Activated T-cell treated with anti-CD3 and anti-CD28 coated beads, Interleukin-2, amount 50 U/mL, for 4 hours (primary cell): ENCODE results near the gene RABGAP1L. TPM values are rescaled to one million over a fixed set of nuclear protein-coding genes. Genes with fewer than 3 reads are reported as not detected.
"Not testable (repeated sequence)": the region's sequence is repeated elsewhere in the genome, so short reads cannot be mapped to it uniquely, and the experiment has no call there.

Source experiments
- ATAC-seq, 2 donors: fragments of 200-7000 bp; cut with Tn5 transposase; one replicate each; pipeline ENCODE4 v1.10.0; 2021
- DNase-seq: peaks from one replicate; pipeline ENCODE4 v3.0.0-alpha.2; 2020
- H3K27me3 Mint-ChIP-seq: one replicate; pipeline ENCODE4 v1.8.0; 2021; ENCODE audit warnings: low read depth, mixed read lengths
- H3K36me3 Mint-ChIP-seq: one replicate; pipeline ENCODE4 v1.8.0; 2022; ENCODE audit warnings: mixed read lengths; ENCODE audit not compliant: insufficient read depth
- H3K4me1 Mint-ChIP-seq: one replicate; pipeline ENCODE4 v1.8.0; 2021; ENCODE audit warnings: low read depth, mixed read lengths
- H3K4me3 Mint-ChIP-seq: one replicate; pipeline ENCODE4 v1.8.0; 2021; ENCODE audit warnings: mild to moderate bottlenecking, moderate library complexity, mixed read lengths
- H3K9me3 Mint-ChIP-seq: one replicate; pipeline ENCODE4 v1.8.0; 2021; ENCODE audit warnings: mixed read lengths
- total RNA-seq, 3 donors: library from RNA; stranded (reverse); gene quantifications; one replicate each; pipeline ENCODE4 v1.2.1, GENCODE V29; 2021

RABGAP1L gene
- total RNA-seq, 3 donors from 2014 or later: 16.9 to 23.2 (median 22.3) TPM

DNA sequence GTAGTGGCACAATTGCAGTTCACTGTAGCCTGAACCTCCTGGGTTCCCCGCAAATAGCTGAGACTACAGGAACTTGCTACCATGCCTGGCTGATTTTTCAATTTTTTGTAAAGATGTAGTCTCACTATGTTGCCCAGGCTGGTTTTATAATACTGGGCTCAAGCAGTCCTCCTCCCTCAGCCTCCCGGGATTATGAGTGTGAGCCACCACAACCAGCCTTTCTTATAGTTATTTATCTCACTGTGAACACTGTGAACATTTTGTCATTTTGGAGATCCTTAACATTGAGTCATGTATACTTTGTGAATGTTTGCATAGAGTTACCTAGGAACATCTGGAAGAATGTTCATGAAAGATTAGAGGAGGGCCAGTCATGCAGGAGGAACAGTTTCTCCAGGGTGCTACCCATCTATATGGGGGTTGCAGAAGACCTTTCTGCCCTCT lies 713.3 kb downstream of the RABGAP1L start:
- ATAC-seq (no peak), DNase-seq (no peak)
- Mint-ChIP-seq H3K4me3 (no peak overlapping the region), H3K9me3 (peaks cover 9% of the 10 kb centered on the region), H3K4me1 (peaks cover 32% of the 10 kb centered on the region), H3K27me3 (no peaks in the 10 kb centered on the region), H3K36me3 (peaks cover 11% of the 10 kb centered on the region)

DNA sequence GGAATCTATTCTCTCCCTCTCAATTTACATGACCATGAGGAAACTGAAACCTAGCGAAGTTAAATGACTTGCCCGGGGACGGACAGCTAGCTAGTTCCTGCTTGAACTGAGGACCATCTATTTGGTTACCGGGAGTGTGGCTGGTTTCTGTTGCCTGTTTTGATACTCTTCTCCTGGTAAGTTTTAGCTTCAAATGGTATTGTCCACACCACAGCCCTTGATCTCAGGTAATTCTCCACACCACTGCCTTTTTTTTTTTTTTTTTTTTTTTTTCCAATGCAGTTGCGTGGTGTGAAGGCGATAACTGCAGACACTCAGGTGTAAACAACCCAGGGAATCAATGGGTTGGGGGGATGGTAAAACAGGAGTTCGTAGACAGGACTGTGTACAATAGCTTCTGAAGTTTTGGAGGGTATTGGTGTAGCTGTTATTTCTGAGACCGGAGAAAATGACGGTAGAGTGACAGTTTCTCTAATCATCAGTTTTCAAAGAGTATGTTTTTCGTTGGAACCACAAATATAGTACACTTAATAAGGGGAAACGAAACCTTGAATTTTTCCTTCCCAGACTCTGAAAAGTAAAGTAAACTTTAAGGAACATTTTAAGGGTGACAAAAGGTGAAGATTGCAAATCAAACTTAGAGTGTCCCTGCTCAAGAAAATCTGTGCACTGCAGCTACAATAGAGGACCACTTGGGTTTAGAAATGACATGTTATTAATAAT lies 715.2 kb downstream of the RABGAP1L start:
- no peaks in the 10 kb centered on the region for H3K27me3 Mint-ChIP-seq
- H3K36me3 Mint-ChIP-seq: peaks cover 3% of the 10 kb centered on the region
- ATAC-seq (no peak), DNase-seq (no peak)
- H3K4me3 Mint-ChIP-seq: peak overlapping the region; percentile 55
- peaks cover 32% of the 10 kb centered on the region for H3K4me1 Mint-ChIP-seq
- H3K9me3 Mint-ChIP-seq: peaks cover 3% of the 10 kb centered on the region

DNA sequence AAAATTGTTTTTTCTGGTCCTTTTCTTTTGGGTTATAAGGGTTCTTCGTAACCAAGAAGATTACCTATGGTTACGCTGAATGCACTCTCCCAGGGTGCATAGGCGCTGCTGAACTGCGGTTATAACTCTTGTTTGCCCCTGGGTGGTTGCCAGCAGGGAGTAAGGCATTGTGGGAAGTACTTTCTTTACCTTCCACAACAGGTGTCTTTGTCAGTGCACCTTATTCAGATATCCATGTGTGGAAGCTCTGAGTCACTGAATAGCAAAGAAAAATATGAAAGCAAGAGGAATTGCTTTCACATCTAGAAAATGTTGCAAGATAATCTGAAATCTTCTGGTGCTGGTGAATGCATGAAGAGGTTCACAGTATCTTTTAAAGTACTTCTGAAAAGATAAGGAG lies 716.0 kb downstream of the RABGAP1L start:
- Mint-ChIP-seq H3K36me3 (no peaks in the 10 kb centered on the region), H3K4me1 (peaks cover 32% of the 10 kb centered on the region), H3K9me3 (no peaks in the 10 kb centered on the region), H3K27me3 (no peaks in the 10 kb centered on the region), H3K4me3 (peak overlapping the region; percentile 42)
- DNase-seq (peak; percentile 12), ATAC-seq (no peak)

DNA sequence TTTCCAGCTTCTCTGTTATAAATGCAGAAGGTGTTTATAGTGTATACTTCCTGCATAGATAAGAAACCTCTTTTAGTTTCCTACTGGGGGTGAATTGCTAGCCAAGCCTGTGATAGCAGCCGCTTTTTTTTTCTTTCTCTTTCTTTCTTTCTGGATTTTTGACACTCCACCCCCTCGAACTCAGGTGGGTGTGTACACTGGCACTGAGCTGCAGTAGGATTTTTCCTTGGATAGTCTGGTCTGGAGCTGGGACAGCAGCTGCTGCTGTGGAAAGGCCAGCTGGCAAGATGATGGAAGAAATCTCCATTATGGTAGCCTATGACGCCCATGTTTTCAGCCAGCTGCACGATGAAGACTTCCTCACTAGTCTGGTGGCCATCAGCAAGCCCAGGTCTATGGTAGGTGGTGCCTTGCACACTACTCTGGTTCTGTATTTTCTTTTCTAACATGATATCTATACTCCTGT lies 717.9 kb downstream of the RABGAP1L start:
- H3K4me1 Mint-ChIP-seq: peaks cover 27% of the 10 kb centered on the region
- no peaks in the 10 kb centered on the region for H3K27me3 Mint-ChIP-seq
- DNase-seq (no peak), ATAC-seq (no peak)
- H3K36me3 Mint-ChIP-seq: peaks cover 2% of the 10 kb centered on the region
- H3K9me3 Mint-ChIP-seq: no peaks in the 10 kb centered on the region
- peak overlapping the region; percentile 71 for H3K4me3 Mint-ChIP-seq

DNA sequence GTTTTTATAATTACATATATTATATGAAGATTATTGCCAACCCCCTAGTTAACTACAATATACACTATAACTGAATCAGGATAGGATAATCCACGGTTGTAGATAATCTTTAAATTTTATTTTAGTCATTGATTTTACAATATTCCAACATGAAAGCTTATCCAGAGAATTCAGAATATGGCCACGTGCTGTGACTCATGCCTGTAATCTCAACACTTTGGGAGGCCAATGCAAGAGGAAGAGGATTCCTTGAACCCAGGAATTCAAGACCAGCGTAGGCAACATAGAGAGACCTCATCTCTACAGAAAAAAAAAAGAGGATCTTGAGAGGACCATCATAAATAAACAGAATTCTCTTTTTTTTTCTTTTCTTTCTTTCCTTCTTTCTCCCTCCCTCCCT lies 720.9 kb downstream of the RABGAP1L start:
- H3K27me3 Mint-ChIP-seq: no peaks in the 10 kb centered on the region
- DNase-seq (no peak), ATAC-seq (no peak)
- H3K9me3 Mint-ChIP-seq: no peaks in the 10 kb centered on the region
- H3K4me3 Mint-ChIP-seq: no peak overlapping the region
- peaks cover 2% of the 10 kb centered on the region for H3K36me3 Mint-ChIP-seq
- peaks cover 14% of the 10 kb centered on the region for H3K4me1 Mint-ChIP-seq

DNA sequence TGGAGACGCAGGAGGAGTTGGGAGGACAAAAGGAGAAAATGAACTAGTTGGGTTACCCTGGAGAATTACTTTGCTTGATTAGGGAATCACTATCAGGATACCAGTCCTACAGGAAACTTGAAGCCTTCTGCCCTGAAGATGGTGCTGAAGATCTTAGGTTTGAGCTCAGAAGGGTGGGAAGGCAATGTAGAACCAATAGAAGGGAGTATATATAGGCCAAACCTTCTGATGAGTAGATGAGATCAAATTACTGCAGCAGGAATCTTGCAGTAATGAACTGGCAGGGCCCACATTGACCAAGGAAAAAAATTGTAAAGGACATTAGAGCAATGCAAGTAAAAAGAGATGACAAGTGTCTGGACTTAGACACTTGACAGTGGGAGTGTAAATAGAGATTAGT lies 724.1 kb downstream of the RABGAP1L start:
- ATAC-seq (no peak), DNase-seq (no peak)
- peaks cover 3% of the 10 kb centered on the region for H3K4me1 Mint-ChIP-seq
- no peak overlapping the region for H3K4me3 Mint-ChIP-seq
- peaks cover 2% of the 10 kb centered on the region for H3K36me3 Mint-ChIP-seq
- no peaks in the 10 kb centered on the region for H3K9me3 Mint-ChIP-seq
- no peaks in the 10 kb centered on the region for H3K27me3 Mint-ChIP-seq

DNA sequence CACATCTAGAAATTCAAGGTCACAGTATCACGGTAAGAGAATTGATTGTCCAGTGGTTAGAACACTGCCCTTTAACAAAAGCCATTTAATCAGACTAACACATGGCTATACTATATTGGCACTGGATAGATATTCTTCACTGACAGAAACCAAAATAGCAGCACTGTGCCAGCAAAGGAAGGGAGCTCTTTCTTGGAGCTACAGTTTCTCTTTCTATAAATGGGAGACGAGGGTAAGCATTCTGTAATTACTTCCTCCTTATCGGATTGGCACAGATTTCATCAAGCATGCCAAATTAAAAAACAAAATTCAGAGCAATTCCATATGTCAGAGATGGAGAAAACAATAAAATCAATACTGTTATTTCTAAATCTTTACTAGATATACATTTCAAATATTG lies 724.7 kb downstream of the RABGAP1L start:
- H3K27me3 Mint-ChIP-seq: no peaks in the 10 kb centered on the region
- no peak for DNase-seq
- peaks cover 3% of the 10 kb centered on the region for H3K4me1 Mint-ChIP-seq
- no peaks in the 10 kb centered on the region for H3K9me3 Mint-ChIP-seq
- no peak for ATAC-seq
- peaks cover 2% of the 10 kb centered on the region for H3K36me3 Mint-ChIP-seq
- H3K4me3 Mint-ChIP-seq: no peak overlapping the region

DNA sequence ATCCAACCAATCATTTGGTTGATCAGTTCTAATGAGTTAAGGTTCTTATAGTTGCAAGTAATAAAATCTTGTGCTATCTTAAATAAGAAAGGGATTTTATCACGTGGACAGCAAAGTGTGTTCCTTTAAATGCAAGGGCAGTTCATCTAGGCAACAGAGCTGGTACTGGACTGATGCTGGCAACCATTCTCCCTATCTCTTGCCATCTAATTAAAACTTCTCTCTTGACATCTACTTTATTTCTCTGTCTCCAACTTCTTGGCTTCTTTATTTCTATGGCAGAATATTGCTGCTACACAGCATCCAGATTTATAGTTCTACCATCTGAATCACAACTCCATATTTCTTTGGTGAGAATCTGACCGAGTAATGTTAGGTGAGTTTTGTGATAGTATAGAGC lies 725.2 kb downstream of the RABGAP1L start:
- Mint-ChIP-seq H3K9me3 (no peaks in the 10 kb centered on the region), H3K36me3 (peaks cover 2% of the 10 kb centered on the region), H3K4me1 (peaks cover 3% of the 10 kb centered on the region), H3K27me3 (no peaks in the 10 kb centered on the region), H3K4me3 (no peak overlapping the region)
- ATAC-seq (no peak), DNase-seq (no peak)

DNA sequence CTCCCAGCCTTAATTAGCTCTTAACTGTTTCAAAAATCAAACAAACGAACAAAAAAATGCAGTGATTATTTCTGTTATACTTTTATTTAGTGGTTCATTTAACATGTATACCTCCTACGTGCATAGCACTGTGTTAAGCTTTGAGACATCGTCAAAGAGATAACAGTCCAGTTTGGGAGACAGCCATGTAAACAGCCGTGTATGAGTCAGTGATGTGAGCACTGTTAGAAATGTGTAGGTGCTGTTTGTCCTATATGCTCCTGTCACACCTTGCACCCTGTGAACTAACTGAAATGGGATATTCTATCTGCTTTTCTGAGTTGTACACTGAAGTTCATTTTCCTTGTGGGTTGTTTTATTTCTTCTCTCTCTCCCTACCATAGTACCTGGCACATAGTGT lies 730.7 kb downstream of the RABGAP1L start:
- Mint-ChIP-seq H3K27me3 (no peaks in the 10 kb centered on the region), H3K36me3 (peaks cover 9% of the 10 kb centered on the region), H3K9me3 (no peaks in the 10 kb centered on the region), H3K4me3 (no peak overlapping the region), H3K4me1 (peaks cover 12% of the 10 kb centered on the region)
- ATAC-seq (no peak), DNase-seq (no peak)

DNA sequence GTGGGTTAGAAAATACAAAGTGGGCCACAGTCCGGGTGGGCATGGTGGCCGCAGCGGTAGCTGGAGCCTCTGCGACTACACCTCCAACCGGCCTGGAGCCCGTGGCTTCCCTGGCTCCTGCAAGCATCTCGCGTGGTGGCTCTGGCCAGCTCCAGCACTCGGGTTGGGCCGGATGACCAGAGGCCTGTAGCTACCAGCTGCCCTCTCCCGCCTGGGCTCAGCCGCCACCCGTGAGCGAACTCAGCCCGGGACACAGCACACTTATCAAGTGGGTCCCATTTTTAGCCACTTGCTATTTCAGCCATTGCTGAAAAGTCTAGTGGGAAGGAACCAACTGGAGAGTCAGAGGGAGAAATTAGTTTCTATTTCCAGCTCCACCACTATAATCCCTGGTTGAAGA lies 732.7 kb downstream of the RABGAP1L start:
- H3K27me3 Mint-ChIP-seq: no peaks in the 10 kb centered on the region
- no peaks in the 10 kb centered on the region for H3K9me3 Mint-ChIP-seq
- H3K4me1 Mint-ChIP-seq: peaks cover 12% of the 10 kb centered on the region
- DNase-seq (no peak), ATAC-seq (no peak)
- peaks cover 9% of the 10 kb centered on the region for H3K36me3 Mint-ChIP-seq
- no peak overlapping the region for H3K4me3 Mint-ChIP-seq

DNA sequence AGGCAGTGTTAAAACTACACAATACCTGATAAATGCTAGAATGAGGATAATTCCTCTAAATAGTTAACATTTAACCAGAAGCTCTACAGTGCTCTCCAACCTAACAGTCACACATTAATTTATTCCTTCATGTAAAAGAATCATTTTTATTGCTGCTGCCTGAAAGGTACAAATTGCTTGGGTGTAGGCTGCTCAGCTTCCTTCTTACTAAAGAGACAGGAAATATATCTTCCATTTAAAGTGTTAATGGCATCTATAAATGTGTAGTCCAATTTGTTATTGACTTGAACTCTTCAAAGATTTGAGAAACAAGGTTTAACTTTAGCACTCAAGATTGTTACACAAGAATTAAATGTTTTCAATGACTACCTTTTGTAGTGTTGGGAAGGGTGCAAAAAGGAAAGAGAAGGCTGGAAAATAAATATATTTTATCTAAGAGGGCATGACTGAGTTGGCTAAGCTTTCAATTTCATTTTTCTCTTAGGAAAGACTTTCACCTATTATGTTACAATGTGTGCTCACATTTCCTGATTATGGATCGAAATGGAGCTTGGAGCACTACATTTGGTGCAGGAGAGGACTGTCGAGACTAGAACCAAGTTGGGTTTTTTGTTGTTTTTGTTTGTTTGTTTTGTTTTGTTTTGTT lies 734.9 kb downstream of the RABGAP1L start:
- H3K9me3 Mint-ChIP-seq: no peaks in the 10 kb centered on the region
- H3K4me3 Mint-ChIP-seq: no peak overlapping the region
- H3K27me3 Mint-ChIP-seq: no peaks in the 10 kb centered on the region
- peaks cover 9% of the 10 kb centered on the region for H3K36me3 Mint-ChIP-seq
- no peak for ATAC-seq
- peaks cover 12% of the 10 kb centered on the region for H3K4me1 Mint-ChIP-seq
- DNase-seq: no peak

DNA sequence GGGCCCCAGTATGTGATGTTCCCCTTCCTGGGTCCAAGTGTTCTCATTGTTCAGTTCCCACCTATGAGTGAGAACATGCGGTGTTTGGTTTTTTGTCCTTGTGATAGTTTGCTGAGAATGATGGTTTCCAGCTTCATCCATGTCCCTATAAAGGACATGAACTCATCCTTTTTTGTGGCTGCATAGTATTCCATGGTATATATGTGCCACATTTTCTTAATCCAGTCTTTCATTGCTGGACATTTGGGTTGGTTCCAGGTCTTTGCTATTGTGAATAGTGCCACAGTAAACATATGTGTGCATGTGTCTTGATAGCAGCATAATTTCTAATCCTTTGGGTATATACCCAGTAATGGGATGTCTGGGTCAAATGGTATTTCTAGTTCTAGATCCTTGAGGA lies 736.3 kb downstream of the RABGAP1L start:
- not testable (repeated sequence) for ATAC-seq, H3K9me3 Mint-ChIP-seq, H3K27me3 Mint-ChIP-seq, DNase-seq, H3K4me3 Mint-ChIP-seq
- H3K36me3 Mint-ChIP-seq: peaks cover 12% of the 10 kb centered on the region
- H3K4me1 Mint-ChIP-seq: peaks cover 12% of the 10 kb centered on the region

DNA sequence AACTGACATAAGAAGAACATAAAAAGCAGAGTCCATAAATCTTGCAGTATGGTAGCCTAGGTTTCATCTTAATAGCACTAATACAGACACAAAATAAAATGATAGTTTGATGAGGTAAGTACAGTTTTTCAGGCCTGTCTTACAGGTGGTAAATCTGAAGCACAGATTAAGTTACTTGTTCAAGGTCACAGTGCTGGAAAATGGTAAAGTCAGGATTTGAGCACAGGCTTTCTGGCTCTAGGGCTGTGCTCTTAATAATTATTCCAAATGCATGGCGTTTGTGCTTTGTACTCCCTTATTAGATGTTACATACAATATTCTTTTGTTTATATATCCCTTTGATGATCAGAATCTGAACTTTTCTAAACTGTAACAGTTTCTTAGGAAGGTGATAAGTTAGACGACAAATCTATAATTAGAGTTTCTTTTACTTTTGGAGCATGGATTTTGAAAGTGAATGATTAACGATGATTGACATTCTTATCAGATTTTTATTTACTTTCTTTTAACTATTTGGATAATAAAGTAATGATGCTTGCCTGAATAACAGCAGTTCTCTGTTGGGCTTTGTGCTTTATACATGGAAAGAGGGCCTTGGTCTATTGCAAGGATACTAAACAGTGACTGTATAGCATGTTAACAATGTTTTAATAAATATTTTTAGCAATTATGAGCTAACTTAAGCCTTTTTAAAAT lies 738.9 kb downstream of the RABGAP1L start:
- H3K36me3 Mint-ChIP-seq: peaks cover 18% of the 10 kb centered on the region
- H3K4me1 Mint-ChIP-seq: peaks cover 7% of the 10 kb centered on the region
- ATAC-seq (no peak), DNase-seq (no peak)
- H3K4me3 Mint-ChIP-seq: no peak overlapping the region
- H3K27me3 Mint-ChIP-seq: no peaks in the 10 kb centered on the region
- H3K9me3 Mint-ChIP-seq: peaks cover 12% of the 10 kb centered on the region

DNA sequence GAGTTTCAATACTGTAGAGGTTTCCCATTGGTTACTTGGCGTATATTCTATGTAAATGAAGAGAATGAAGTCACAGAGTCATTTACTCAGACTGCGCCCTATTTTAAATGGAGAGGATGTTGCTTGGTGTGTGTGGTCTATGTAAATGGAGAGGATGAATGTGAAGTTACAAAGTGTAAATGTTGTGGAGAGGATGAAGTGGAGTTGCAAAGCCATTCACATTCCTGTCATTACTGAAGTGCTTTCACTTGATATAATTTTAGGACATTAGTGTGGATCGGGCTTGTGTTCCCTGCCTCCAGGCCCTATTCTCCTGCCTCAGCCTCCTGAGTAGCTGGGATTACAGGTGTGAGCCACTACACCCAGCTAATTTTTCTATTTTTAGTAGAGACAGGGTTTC lies 741.0 kb downstream of the RABGAP1L start:
- no peaks in the 10 kb centered on the region for H3K4me1 Mint-ChIP-seq
- H3K4me3 Mint-ChIP-seq: no peak overlapping the region
- ATAC-seq: no peak
- no peaks in the 10 kb centered on the region for H3K27me3 Mint-ChIP-seq
- H3K9me3 Mint-ChIP-seq: peaks cover 18% of the 10 kb centered on the region
- H3K36me3 Mint-ChIP-seq: peaks cover 20% of the 10 kb centered on the region
- DNase-seq: no peak
